Fibroblast of skin of left biceps (primary cell): ENCODE measurements around the gene OOSP1.
"Not testable (repeated sequence)": the region's sequence is repeated elsewhere in the genome, so short reads cannot be mapped to it uniquely, and the experiment has no call there.

Source experiments
- DNase-seq, 2 experiments: peaks; one replicate each; pipeline ENCODE4 v3.0.0-alpha.2; 2013; ENCODE audit warnings: low read depth in 2 of 2

The OOSP1 gene

GRCh38 chr11:59938132-59938531 is at the start of gene OOSP1:
Gene OOSP1 (plus strand): TSS chr11:59938432. CDS start chr11:59938455, 23 bp downstream.
- DNase-seq: no peak

- no peak for DNase-seq
Observed at GRCh38 chr11:59891781-59892181, 46.5 kb upstream of the OOSP1 start.

- DNase-seq: no peak
Observed at GRCh38 chr11:59894616-59895015, 43.6 kb upstream of the OOSP1 start.

GRCh38 chr11:59898046-59898445 is 40.2 kb upstream of the OOSP1 start:
- DNase-seq: no peak

GRCh38 chr11:59898650-59899049 is 39.6 kb upstream of the OOSP1 start:
- DNase-seq: no peak

GRCh38 chr11:59899532-59899931 is 38.7 kb upstream of the OOSP1 start:
- DNase-seq: no peak

GRCh38 chr11:59900366-59901126 is 37.7 kb upstream of the OOSP1 start:
- no peak for DNase-seq

- DNase-seq: no peak
Observed at GRCh38 chr11:59901306-59901705, 36.9 kb upstream of the OOSP1 start.

GRCh38 chr11:59903569-59903968 is 34.7 kb upstream of the OOSP1 start:
- not testable (repeated sequence) for DNase-seq

GRCh38 chr11:59918480-59918879 is 19.8 kb upstream of the OOSP1 start:
- no peak for DNase-seq

- no peak for DNase-seq
Observed at GRCh38 chr11:59918987-59919589, 19.1 kb upstream of the OOSP1 start.

GRCh38 chr11:59923813-59924212 is 14.4 kb upstream of the OOSP1 start:
- no peak for DNase-seq

GRCh38 chr11:59931688-59932087 is 6.5 kb upstream of the OOSP1 start:
- no peak for DNase-seq

GRCh38 chr11:59938718-59939117 is 486 bp downstream of the OOSP1 start:
- DNase-seq: no peak

GRCh38 chr11:59939482-59939881 is 1.2 kb downstream of the OOSP1 start:
- no peak for DNase-seq

GRCh38 chr11:59941091-59941490 is 2.9 kb downstream of the OOSP1 start:
- no peak for DNase-seq

GRCh38 chr11:59943997-59944714 is 5.9 kb downstream of the OOSP1 start:
- DNase-seq: no peak

- DNase-seq: no peak
Observed at GRCh38 chr11:59944720-59945119, 6.5 kb downstream of the OOSP1 start.

GRCh38 chr11:59953463-59954218 is 15.4 kb downstream of the OOSP1 start:
- no peak for DNase-seq

- DNase-seq: no peak
Observed at GRCh38 chr11:59954219-59954847, 16.1 kb downstream of the OOSP1 start.

- DNase-seq: no peak
Observed at GRCh38 chr11:59957094-59957493, 18.9 kb downstream of the OOSP1 start.
